Mesothelial cell of epicardium (in vitro differentiated cells): ENCODE data around the gene NKX2-8. TPM values are rescaled to one million over a fixed set of nuclear protein-coding genes. Genes with fewer than 3 reads are reported as not detected.

ENCODE experiments used
- DNase-seq, 2 experiments: peaks; one replicate each; pipeline ENCODE4 v3.0.0; 2021; ENCODE audit warnings: low spot score in 2 of 2; ENCODE audit not compliant: unreplicated experiment in 2 of 2
- H3K27ac Mint-ChIP-seq: 2 replicates; pipeline ENCODE4 v1.8.0; 2021; ENCODE audit warnings: mixed read lengths
- H3K27me3 Mint-ChIP-seq: 2 replicates; pipeline ENCODE4 v1.8.0; 2021; ENCODE audit warnings: low read depth, mixed read lengths
- H3K36me3 Mint-ChIP-seq: 2 replicates; pipeline ENCODE4 v1.8.0; 2021; ENCODE audit warnings: mixed read lengths
- H3K4me1 Mint-ChIP-seq: 2 replicates; pipeline ENCODE4 v1.8.0; 2021; ENCODE audit warnings: mixed read lengths
- H3K4me3 Mint-ChIP-seq: 2 replicates; pipeline ENCODE4 v1.8.0; 2021; ENCODE audit warnings: mild to moderate bottlenecking, moderate library complexity, mixed read lengths
- H3K9me3 Mint-ChIP-seq: 2 replicates; pipeline ENCODE4 v1.8.0; 2021; ENCODE audit warnings: mixed read lengths
- total RNA-seq: library from RNA; stranded (reverse); gene quantifications from 3 replicates; pipeline ENCODE4 v1.2.1, GENCODE V29; 2021
- TF ChIP-seq, protein P1 (sequence below): fragments of 200-600 bp; sonication (generic); IDR thresholded peaks from one replicate; pipeline ENCODE4 v1.5.0; 2021; ENCODE audit warnings: antibody characterized with exemption; ENCODE audit not compliant: unreplicated experiment

Gene NKX2-8
- total RNA-seq, 1 donor from 2014 or later, result not detected

DNA sequence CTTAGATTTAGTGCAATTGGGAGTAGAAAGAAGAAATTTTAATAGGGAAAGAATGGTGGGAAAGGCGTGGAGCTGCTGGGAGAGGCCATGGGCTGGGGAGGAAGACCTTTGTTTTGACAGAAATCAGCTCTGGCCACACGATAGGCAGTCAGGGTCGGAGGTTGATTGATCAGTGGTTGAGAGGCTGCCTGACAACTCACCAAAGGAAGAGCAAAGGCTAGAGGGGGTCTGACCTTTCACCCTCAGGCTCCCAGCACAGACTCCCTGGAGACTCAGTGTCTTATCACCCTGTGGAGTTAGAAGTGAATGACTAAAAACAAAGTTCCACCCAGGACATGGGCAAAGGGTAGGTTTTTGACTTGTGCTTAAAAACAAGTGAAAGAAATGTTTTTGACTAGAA lies 18.0 kb upstream of the NKX2-8 start:
- no peak overlapping the region for H3K27ac Mint-ChIP-seq
- H3K36me3 Mint-ChIP-seq, result no peaks in the 10 kb centered on the region
- H3K27me3 Mint-ChIP-seq, result peaks cover 58% of the 10 kb centered on the region
- H3K4me3 Mint-ChIP-seq, result no peak overlapping the region
- no peaks in the 10 kb centered on the region for H3K4me1 Mint-ChIP-seq
- no peaks in the 10 kb centered on the region for H3K9me3 Mint-ChIP-seq
- TF ChIP-seq, protein P1, sequence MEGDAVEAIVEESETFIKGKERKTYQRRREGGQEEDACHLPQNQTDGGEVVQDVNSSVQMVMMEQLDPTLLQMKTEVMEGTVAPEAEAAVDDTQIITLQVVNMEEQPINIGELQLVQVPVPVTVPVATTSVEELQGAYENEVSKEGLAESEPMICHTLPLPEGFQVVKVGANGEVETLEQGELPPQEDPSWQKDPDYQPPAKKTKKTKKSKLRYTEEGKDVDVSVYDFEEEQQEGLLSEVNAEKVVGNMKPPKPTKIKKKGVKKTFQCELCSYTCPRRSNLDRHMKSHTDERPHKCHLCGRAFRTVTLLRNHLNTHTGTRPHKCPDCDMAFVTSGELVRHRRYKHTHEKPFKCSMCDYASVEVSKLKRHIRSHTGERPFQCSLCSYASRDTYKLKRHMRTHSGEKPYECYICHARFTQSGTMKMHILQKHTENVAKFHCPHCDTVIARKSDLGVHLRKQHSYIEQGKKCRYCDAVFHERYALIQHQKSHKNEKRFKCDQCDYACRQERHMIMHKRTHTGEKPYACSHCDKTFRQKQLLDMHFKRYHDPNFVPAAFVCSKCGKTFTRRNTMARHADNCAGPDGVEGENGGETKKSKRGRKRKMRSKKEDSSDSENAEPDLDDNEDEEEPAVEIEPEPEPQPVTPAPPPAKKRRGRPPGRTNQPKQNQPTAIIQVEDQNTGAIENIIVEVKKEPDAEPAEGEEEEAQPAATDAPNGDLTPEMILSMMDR, result no peak
- DNase-seq, result no peak

DNA sequence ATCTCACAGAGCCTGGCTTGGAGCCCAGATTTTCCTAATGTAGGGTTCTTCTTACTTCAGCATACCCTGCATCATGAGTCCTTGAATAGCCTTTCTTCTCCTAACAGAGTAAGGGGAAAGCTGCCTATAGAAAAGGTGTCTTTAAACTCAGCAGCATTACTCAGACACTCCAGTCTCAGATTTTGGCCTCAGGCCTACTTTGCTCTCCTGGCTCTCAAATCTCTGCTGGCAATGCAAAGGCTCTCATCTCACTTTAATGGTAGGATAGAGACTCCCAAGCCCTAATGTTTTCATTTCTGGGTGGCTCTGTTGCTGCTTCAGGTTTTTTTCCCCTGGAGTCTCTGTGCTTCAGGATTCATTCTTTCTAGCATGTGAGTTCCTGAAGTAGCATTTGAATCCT lies 9.1 kb upstream of the NKX2-8 start:
- Mint-ChIP-seq H3K9me3 (no peaks in the 10 kb centered on the region), H3K36me3 (no peaks in the 10 kb centered on the region), H3K4me3 (no peak overlapping the region), H3K4me1 (peaks cover 12% of the 10 kb centered on the region), H3K27me3 (peaks cover 88% of the 10 kb centered on the region), H3K27ac (no peak overlapping the region)
- TF ChIP-seq, protein P1, result no peak
- DNase-seq, result no peak

DNA sequence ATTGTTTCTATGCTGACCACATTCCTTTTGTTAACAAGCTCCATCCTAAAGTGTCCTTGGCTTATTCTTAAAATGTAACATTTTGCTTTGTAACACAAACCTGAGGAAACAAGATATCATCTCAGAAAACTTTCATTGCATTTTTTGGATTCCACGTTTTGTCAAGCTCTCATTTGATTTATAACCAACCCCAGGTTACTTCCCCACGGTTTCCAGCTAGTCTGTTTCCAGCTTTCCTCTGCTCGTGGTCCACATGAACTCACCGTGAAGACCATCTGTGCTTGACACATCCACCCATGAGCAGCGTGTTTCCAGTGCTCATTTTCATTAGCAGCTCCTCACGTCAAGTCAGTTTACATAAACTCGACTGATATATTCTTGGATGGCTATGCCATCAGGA lies 6.4 kb upstream of the NKX2-8 start:
- Mint-ChIP-seq H3K27me3 (peaks cover 92% of the 10 kb centered on the region), H3K4me3 (no peak overlapping the region), H3K36me3 (no peaks in the 10 kb centered on the region), H3K27ac (no peak overlapping the region), H3K9me3 (no peaks in the 10 kb centered on the region), H3K4me1 (peaks cover 12% of the 10 kb centered on the region)
- no peak for DNase-seq
- TF ChIP-seq, protein P1, result no peak

- Mint-ChIP-seq H3K27me3 (peaks cover 95% of the 10 kb centered on the region), H3K9me3 (no peaks in the 10 kb centered on the region), H3K4me3 (no peak overlapping the region), H3K4me1 (peaks cover 12% of the 10 kb centered on the region), H3K36me3 (no peaks in the 10 kb centered on the region), H3K27ac (no peak overlapping the region)
- no peak for DNase-seq
- TF ChIP-seq, protein P1, result no peak
These were observed 5.7 kb upstream of the NKX2-8 start for GRCh38 chr14:36588119-36588518.

- Mint-ChIP-seq H3K9me3 (no peaks in the 10 kb centered on the region), H3K4me3 (no peak overlapping the region), H3K36me3 (no peaks in the 10 kb centered on the region), H3K4me1 (peaks cover 25% of the 10 kb centered on the region), H3K27ac (no peak overlapping the region), H3K27me3 (peaks cover 87% of the 10 kb centered on the region)
- TF ChIP-seq, protein P1, result no peak
- DNase-seq, result no peak
These were observed 2.7 kb upstream of the NKX2-8 start for GRCh38 chr14:36585100-36585499.
